Dendritic cell treated with granulocyte-macrophage colony-stimulating factor and Interleukin-4, amounts not matched to agents 40 ng/mL and 50 ng/mL, for 4 days (primary cell): ENCODE measurements around the gene ACSBG1.

Experiments
- H3K27ac Mint-ChIP-seq: one replicate; pipeline ENCODE4 v1.8.0; 2022; ENCODE audit warnings: mild to moderate bottlenecking, mixed read lengths
- H3K27me3 Mint-ChIP-seq: one replicate; pipeline ENCODE4 v1.8.0; 2022; ENCODE audit warnings: mild to moderate bottlenecking, mixed read lengths
- H3K36me3 Mint-ChIP-seq: one replicate; pipeline ENCODE4 v1.8.0; 2022; ENCODE audit warnings: low read depth, mixed read lengths
- H3K4me1 Mint-ChIP-seq: one replicate; pipeline ENCODE4 v1.8.0; 2022; ENCODE audit warnings: low read depth, mixed read lengths
- H3K4me3 Mint-ChIP-seq: one replicate; pipeline ENCODE4 v1.8.0; 2022; ENCODE audit warnings: mild to moderate bottlenecking, moderate library complexity, mixed read lengths
- H3K9me3 Mint-ChIP-seq: one replicate; pipeline ENCODE4 v1.8.0; 2022; ENCODE audit warnings: mixed read lengths
- intact Hi-C: fragments of 100-400 bp; cut with micrococcal nuclease; formaldehyde crosslinking; loops from one replicate; pipeline ENCODE4 v1.15.0; 2022

Gene ACSBG1

GRCh38 chr15:78194568-78194925 lies 39.8 kb downstream of the ACSBG1 start:
- intact Hi-C loops = no loop called here
- H3K27me3 Mint-ChIP-seq = peaks cover 1% of the 10 kb centered on the region
- H3K27ac Mint-ChIP-seq = no peak overlapping the region
- H3K4me1 Mint-ChIP-seq = peaks cover 6% of the 10 kb centered on the region
- no peaks in the 10 kb centered on the region for H3K36me3 Mint-ChIP-seq
- no peaks in the 10 kb centered on the region for H3K9me3 Mint-ChIP-seq
- no peak overlapping the region for H3K4me3 Mint-ChIP-seq

- Mint-ChIP-seq H3K27ac (no peak overlapping the region), H3K9me3 (no peaks in the 10 kb centered on the region), H3K27me3 (peaks cover 1% of the 10 kb centered on the region), H3K4me3 (no peak overlapping the region), H3K4me1 (peaks cover 6% of the 10 kb centered on the region), H3K36me3 (no peaks in the 10 kb centered on the region)
- intact Hi-C loops = no loop called here
These were observed 40.4 kb downstream of the ACSBG1 start for GRCh38 chr15:78193731-78194567.

GRCh38 chr15:78192826-78193594 lies 41.4 kb downstream of the ACSBG1 start:
- H3K9me3 Mint-ChIP-seq = no peaks in the 10 kb centered on the region
- peaks cover 6% of the 10 kb centered on the region for H3K4me1 Mint-ChIP-seq
- intact Hi-C loops = no loop called here
- no peaks in the 10 kb centered on the region for H3K36me3 Mint-ChIP-seq
- H3K27ac Mint-ChIP-seq = no peak overlapping the region
- H3K4me3 Mint-ChIP-seq = no peak overlapping the region
- H3K27me3 Mint-ChIP-seq = peaks cover 1% of the 10 kb centered on the region

GRCh38 chr15:78182821-78183220 lies 51.5 kb downstream of the ACSBG1 start:
- Mint-ChIP-seq H3K9me3 (no peaks in the 10 kb centered on the region), H3K36me3 (no peaks in the 10 kb centered on the region), H3K4me1 (no peaks in the 10 kb centered on the region), H3K27me3 (peaks cover 7% of the 10 kb centered on the region), H3K27ac (no peak overlapping the region), H3K4me3 (no peak overlapping the region)
- intact Hi-C loops = no loop called here

- Mint-ChIP-seq H3K27ac (no peak overlapping the region), H3K9me3 (no peaks in the 10 kb centered on the region), H3K36me3 (no peaks in the 10 kb centered on the region), H3K4me3 (no peak overlapping the region), H3K4me1 (no peaks in the 10 kb centered on the region), H3K27me3 (peaks cover 7% of the 10 kb centered on the region)
- intact Hi-C loops = no loop called here
These were observed 52.0 kb downstream of the ACSBG1 start for GRCh38 chr15:78182336-78182700.

- H3K36me3 Mint-ChIP-seq = peaks cover under 1% of the 10 kb centered on the region
- intact Hi-C loops = no loop called here
- H3K9me3 Mint-ChIP-seq = no peaks in the 10 kb centered on the region
- H3K27ac Mint-ChIP-seq = no peak overlapping the region
- H3K4me3 Mint-ChIP-seq = no peak overlapping the region
- peaks cover 6% of the 10 kb centered on the region for H3K4me1 Mint-ChIP-seq
- peaks cover 2% of the 10 kb centered on the region for H3K27me3 Mint-ChIP-seq
These were observed 54.5 kb downstream of the ACSBG1 start for GRCh38 chr15:78179906-78180305.

- no peak overlapping the region for H3K27ac Mint-ChIP-seq
- peaks cover 6% of the 10 kb centered on the region for H3K36me3 Mint-ChIP-seq
- intact Hi-C loops = no loop called here
- H3K4me1 Mint-ChIP-seq = peaks cover 6% of the 10 kb centered on the region
- peaks cover 1% of the 10 kb centered on the region for H3K27me3 Mint-ChIP-seq
- H3K9me3 Mint-ChIP-seq = no peaks in the 10 kb centered on the region
- no peak overlapping the region for H3K4me3 Mint-ChIP-seq
These were observed 55.0 kb downstream of the ACSBG1 start for GRCh38 chr15:78179286-78179840.

GRCh38 chr15:78178064-78178463 lies 56.3 kb downstream of the ACSBG1 start:
- H3K27ac Mint-ChIP-seq = no peak overlapping the region
- H3K4me3 Mint-ChIP-seq = no peak overlapping the region
- no peaks in the 10 kb centered on the region for H3K9me3 Mint-ChIP-seq
- intact Hi-C loops = no loop called here
- H3K4me1 Mint-ChIP-seq = peaks cover 17% of the 10 kb centered on the region
- H3K27me3 Mint-ChIP-seq = peaks cover 1% of the 10 kb centered on the region
- peaks cover 6% of the 10 kb centered on the region for H3K36me3 Mint-ChIP-seq

GRCh38 chr15:78177447-78177873 lies 56.9 kb downstream of the ACSBG1 start:
- Mint-ChIP-seq H3K9me3 (no peaks in the 10 kb centered on the region), H3K27ac (no peak overlapping the region), H3K4me3 (no peak overlapping the region), H3K4me1 (peaks cover 23% of the 10 kb centered on the region), H3K36me3 (peaks cover 12% of the 10 kb centered on the region), H3K27me3 (peaks cover 1% of the 10 kb centered on the region)
- intact Hi-C loops = no loop called here

GRCh38 chr15:78175330-78175729 lies 59.0 kb downstream of the ACSBG1 start:
- H3K27ac Mint-ChIP-seq = no peak overlapping the region

GRCh38 chr15:78174401-78174800 lies 60.0 kb downstream of the ACSBG1 start:
- Mint-ChIP-seq H3K27ac (peak overlapping the region; percentile 2), H3K4me1 (peaks cover 47% of the 10 kb centered on the region)

More at GRCh38 chr15:78175330-78175729, 59.0 kb downstream of the ACSBG1 start:
- Mint-ChIP-seq H3K9me3 (no peaks in the 10 kb centered on the region), H3K36me3 (peaks cover 17% of the 10 kb centered on the region), H3K27me3 (peaks cover 1% of the 10 kb centered on the region), H3K4me1 (peaks cover 41% of the 10 kb centered on the region), H3K4me3 (no peak overlapping the region)
- intact Hi-C loops = no loop called here

GRCh38 chr15:78171864-78172472 lies 62.4 kb downstream of the ACSBG1 start:
- Mint-ChIP-seq H3K27ac (peak overlapping the region; percentile 80), H3K4me1 (peaks cover 51% of the 10 kb centered on the region), H3K36me3 (peaks cover 47% of the 10 kb centered on the region), H3K9me3 (no peaks in the 10 kb centered on the region), H3K4me3 (no peak overlapping the region), H3K27me3 (peaks cover 1% of the 10 kb centered on the region)
- intact Hi-C loops = no loop called here

More at GRCh38 chr15:78174401-78174800, 60.0 kb downstream of the ACSBG1 start:
- no peaks in the 10 kb centered on the region for H3K9me3 Mint-ChIP-seq
- intact Hi-C loops = no loop called here
- H3K36me3 Mint-ChIP-seq = peaks cover 27% of the 10 kb centered on the region
- peaks cover 1% of the 10 kb centered on the region for H3K27me3 Mint-ChIP-seq
- no peak overlapping the region for H3K4me3 Mint-ChIP-seq

GRCh38 chr15:78170848-78171773 lies 63.3 kb downstream of the ACSBG1 start:
- Mint-ChIP-seq H3K27ac (peak overlapping the region; percentile 80), H3K4me1 (peaks cover 51% of the 10 kb centered on the region), H3K36me3 (peaks cover 54% of the 10 kb centered on the region), H3K27me3 (peaks cover 1% of the 10 kb centered on the region), H3K9me3 (no peaks in the 10 kb centered on the region), H3K4me3 (no peak overlapping the region)
- intact Hi-C loops = no loop called here
